ENCODE results near the gene NHS.

Gene NHS

GRCh38 chrX:17585006-17585405 lies 210.0 kb downstream of the NHS start:
- Histone ChIP-seq H3K36me3 (ENCODE audit: control insufficient read depth, insufficient read depth, low read length) (no peaks in the 10 kb centered on the region), H3K27ac (ENCODE audit: insufficient read depth, low read length, poor library complexity, severe bottlenecking) (no peak overlapping the region), H3K4me3 (ENCODE audit: insufficient read depth, low read depth, low read length, poor library complexity, severe bottlenecking) (no peak overlapping the region), H3K4me1 (ENCODE audit: control insufficient read depth, insufficient read depth, low read length, poor library complexity, severe bottlenecking) (no peaks in the 10 kb centered on the region), H3K9me3 (ENCODE audit: control insufficient read depth, low read length) (no peaks in the 10 kb centered on the region), H3K27me3 (replicated peaks; ENCODE audit: control insufficient read depth, insufficient read depth, low read length, poor library complexity, severe bottlenecking) (no peaks in the 10 kb centered on the region)
- DNase-seq: no peak

DNA sequence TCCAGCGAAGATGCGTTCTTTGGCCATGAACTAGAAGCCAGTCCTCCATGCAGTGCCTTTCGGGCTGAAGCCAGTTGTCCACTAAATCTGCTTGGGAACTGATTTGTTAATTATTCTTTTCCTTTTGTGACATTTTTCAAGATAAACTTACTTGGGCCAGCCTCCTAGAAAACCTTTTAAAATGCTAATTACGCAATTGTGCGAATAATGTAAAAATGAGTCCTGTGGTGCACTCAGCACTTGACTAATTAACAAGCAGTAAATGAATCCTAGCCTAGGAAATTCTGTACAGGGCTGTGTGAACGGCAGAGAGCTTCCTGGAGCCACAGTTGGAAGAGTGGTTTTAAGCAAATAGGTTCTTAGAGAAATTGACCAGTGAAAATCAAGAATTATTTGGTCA lies 212.4 kb downstream of the NHS start:
- Histone ChIP-seq H3K27ac (ENCODE audit: insufficient read depth, low read length, poor library complexity, severe bottlenecking) (no peak overlapping the region), H3K9me3 (ENCODE audit: control insufficient read depth, low read length) (no peaks in the 10 kb centered on the region), H3K4me1 (ENCODE audit: control insufficient read depth, insufficient read depth, low read length, poor library complexity, severe bottlenecking) (no peaks in the 10 kb centered on the region), H3K36me3 (ENCODE audit: control insufficient read depth, insufficient read depth, low read length) (no peaks in the 10 kb centered on the region), H3K27me3 (replicated peaks; ENCODE audit: control insufficient read depth, insufficient read depth, low read length, poor library complexity, severe bottlenecking) (no peaks in the 10 kb centered on the region), H3K4me3 (ENCODE audit: insufficient read depth, low read depth, low read length, poor library complexity, severe bottlenecking) (no peak overlapping the region)
- DNase-seq: no peak

GRCh38 chrX:17588303-17588702 lies 213.3 kb downstream of the NHS start:
- H3K4me1 ChIP-seq (ENCODE audit: control insufficient read depth, insufficient read depth, low read length, poor library complexity, severe bottlenecking): no peaks in the 10 kb centered on the region
- no peak overlapping the region for H3K27ac ChIP-seq (ENCODE audit: insufficient read depth, low read length, poor library complexity, severe bottlenecking)
- DNase-seq: no peak
- no peaks in the 10 kb centered on the region for H3K36me3 ChIP-seq (ENCODE audit: control insufficient read depth, insufficient read depth, low read length)
- no peaks in the 10 kb centered on the region for H3K9me3 ChIP-seq (ENCODE audit: control insufficient read depth, low read length)
- no peak overlapping the region for H3K4me3 ChIP-seq (ENCODE audit: insufficient read depth, low read depth, low read length, poor library complexity, severe bottlenecking)
- no peaks in the 10 kb centered on the region for H3K27me3 ChIP-seq (replicated peaks; ENCODE audit: control insufficient read depth, insufficient read depth, low read length, poor library complexity, severe bottlenecking)

DNA sequence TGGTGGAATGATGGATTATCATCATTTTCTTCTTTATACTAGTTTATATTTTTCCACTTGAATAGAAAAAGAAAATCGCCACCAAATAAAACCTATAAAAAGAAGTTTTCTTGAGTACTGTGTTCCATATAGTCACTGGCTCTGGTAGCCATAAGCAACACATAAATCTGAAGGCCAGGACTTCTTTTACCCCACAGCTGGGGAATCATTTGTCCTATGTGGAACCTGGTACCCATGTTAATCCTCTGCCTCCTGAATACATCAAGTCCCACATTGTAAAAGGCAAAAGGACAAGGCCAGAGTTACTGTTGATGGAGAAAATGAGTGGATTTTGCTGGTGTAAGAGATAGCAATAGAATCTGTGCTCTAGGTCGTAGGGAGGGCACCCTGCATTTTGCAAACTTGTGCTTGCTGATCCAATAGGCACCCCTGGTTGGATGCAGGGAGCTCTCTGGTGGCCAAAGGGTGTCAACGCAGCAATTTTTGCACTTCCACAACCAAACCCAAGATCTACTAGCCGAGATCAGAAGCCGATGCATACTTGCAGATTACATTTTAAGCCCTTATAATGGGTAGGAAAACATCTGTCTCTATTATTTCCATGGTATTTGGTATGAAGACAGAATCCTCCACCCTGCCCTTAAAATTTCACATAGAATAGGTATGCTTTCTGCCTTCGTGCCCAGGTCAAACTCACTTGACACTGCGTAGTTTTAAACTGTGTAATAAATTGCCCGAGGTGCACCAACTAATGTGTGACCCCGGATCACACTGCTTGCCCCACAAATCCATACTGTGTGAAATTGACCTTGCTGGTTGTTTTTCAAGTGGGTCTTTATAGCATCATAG lies 216.1 kb downstream of the NHS start:
- Histone ChIP-seq H3K4me3 (ENCODE audit: insufficient read depth, low read depth, low read length, poor library complexity, severe bottlenecking) (no peak overlapping the region), H3K27me3 (replicated peaks; ENCODE audit: control insufficient read depth, insufficient read depth, low read length, poor library complexity, severe bottlenecking) (no peaks in the 10 kb centered on the region), H3K9me3 (ENCODE audit: control insufficient read depth, low read length) (no peaks in the 10 kb centered on the region), H3K36me3 (ENCODE audit: control insufficient read depth, insufficient read depth, low read length) (no peaks in the 10 kb centered on the region), H3K4me1 (ENCODE audit: control insufficient read depth, insufficient read depth, low read length, poor library complexity, severe bottlenecking) (no peaks in the 10 kb centered on the region), H3K27ac (ENCODE audit: insufficient read depth, low read length, poor library complexity, severe bottlenecking) (no peak overlapping the region)
- no peak for DNase-seq

- Histone ChIP-seq H3K9me3 (ENCODE audit: control insufficient read depth, low read length) (no peaks in the 10 kb centered on the region), H3K4me3 (ENCODE audit: insufficient read depth, low read depth, low read length, poor library complexity, severe bottlenecking) (no peak overlapping the region), H3K4me1 (ENCODE audit: control insufficient read depth, insufficient read depth, low read length, poor library complexity, severe bottlenecking) (no peaks in the 10 kb centered on the region), H3K27me3 (replicated peaks; ENCODE audit: control insufficient read depth, insufficient read depth, low read length, poor library complexity, severe bottlenecking) (no peaks in the 10 kb centered on the region), H3K36me3 (ENCODE audit: control insufficient read depth, insufficient read depth, low read length) (no peaks in the 10 kb centered on the region), H3K27ac (ENCODE audit: insufficient read depth, low read length, poor library complexity, severe bottlenecking) (no peak overlapping the region)
- DNase-seq: no peak
These were observed 216.7 kb downstream of the NHS start for GRCh38 chrX:17591741-17592110.

GRCh38 chrX:17592117-17592516 lies 217.1 kb downstream of the NHS start:
- H3K9me3 ChIP-seq (ENCODE audit: control insufficient read depth, low read length): no peaks in the 10 kb centered on the region
- DNase-seq: no peak
- no peaks in the 10 kb centered on the region for H3K36me3 ChIP-seq (ENCODE audit: control insufficient read depth, insufficient read depth, low read length)
- no peaks in the 10 kb centered on the region for H3K4me1 ChIP-seq (ENCODE audit: control insufficient read depth, insufficient read depth, low read length, poor library complexity, severe bottlenecking)
- no peaks in the 10 kb centered on the region for H3K27me3 ChIP-seq (replicated peaks; ENCODE audit: control insufficient read depth, insufficient read depth, low read length, poor library complexity, severe bottlenecking)
- no peak overlapping the region for H3K4me3 ChIP-seq (ENCODE audit: insufficient read depth, low read depth, low read length, poor library complexity, severe bottlenecking)
- no peak overlapping the region for H3K27ac ChIP-seq (ENCODE audit: insufficient read depth, low read length, poor library complexity, severe bottlenecking)

DNA sequence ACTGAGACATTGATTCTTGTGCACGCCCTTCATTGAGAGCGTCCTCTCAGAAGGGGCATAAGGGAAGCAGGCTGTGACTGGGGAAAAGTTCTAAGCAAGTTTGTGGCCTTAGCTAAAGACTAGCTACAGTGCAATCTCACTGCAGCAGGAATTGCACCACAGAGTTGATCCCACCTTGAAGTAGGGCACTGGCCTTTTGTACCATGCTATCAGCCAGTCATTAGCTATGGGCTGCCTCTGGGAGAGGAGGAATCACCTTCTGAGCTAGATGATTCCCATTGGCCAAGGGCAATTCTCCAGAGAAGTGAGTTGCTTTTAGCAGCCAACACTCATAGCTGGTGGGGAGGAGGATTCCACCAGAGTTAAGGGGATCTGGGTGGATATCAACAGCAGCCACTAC lies 219.7 kb downstream of the NHS start:
- H3K9me3 ChIP-seq (ENCODE audit: control insufficient read depth, low read length): no peaks in the 10 kb centered on the region
- H3K4me1 ChIP-seq (ENCODE audit: control insufficient read depth, insufficient read depth, low read length, poor library complexity, severe bottlenecking): no peaks in the 10 kb centered on the region
- no peaks in the 10 kb centered on the region for H3K27me3 ChIP-seq (replicated peaks; ENCODE audit: control insufficient read depth, insufficient read depth, low read length, poor library complexity, severe bottlenecking)
- no peak overlapping the region for H3K27ac ChIP-seq (ENCODE audit: insufficient read depth, low read length, poor library complexity, severe bottlenecking)
- no peaks in the 10 kb centered on the region for H3K36me3 ChIP-seq (ENCODE audit: control insufficient read depth, insufficient read depth, low read length)
- DNase-seq: no peak
- H3K4me3 ChIP-seq (ENCODE audit: insufficient read depth, low read depth, low read length, poor library complexity, severe bottlenecking): no peak overlapping the region

DNA sequence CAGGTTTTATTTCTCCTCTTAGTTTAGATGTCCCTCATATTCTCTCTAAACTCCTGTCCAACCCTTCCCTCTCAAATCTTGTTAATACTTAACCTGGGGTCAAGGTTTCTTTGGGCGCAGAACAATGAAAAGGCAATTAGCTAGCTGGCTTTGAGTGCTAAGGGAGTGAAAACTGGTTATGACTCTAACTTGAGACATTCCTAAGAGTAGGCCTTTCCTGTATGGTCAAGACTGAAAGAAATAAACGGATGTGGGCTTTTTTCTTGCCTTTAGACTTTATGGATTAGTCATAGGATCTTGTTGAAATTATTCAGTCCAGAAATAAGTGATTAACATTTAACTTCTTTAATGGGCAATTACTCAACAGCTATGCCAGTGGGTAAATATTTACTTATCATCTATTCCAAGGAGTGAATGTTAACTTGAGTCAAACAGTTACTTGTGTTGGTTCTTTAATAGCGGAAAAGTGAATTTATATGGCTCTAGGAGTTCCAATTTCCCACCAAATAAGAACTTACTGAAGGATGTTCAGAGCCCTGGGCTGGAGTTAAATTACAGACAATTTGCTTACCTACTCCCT lies 220.5 kb downstream of the NHS start:
- Histone ChIP-seq H3K36me3 (ENCODE audit: control insufficient read depth, insufficient read depth, low read length) (no peaks in the 10 kb centered on the region), H3K27me3 (replicated peaks; ENCODE audit: control insufficient read depth, insufficient read depth, low read length, poor library complexity, severe bottlenecking) (no peaks in the 10 kb centered on the region), H3K4me3 (ENCODE audit: insufficient read depth, low read depth, low read length, poor library complexity, severe bottlenecking) (no peak overlapping the region), H3K4me1 (ENCODE audit: control insufficient read depth, insufficient read depth, low read length, poor library complexity, severe bottlenecking) (no peaks in the 10 kb centered on the region), H3K27ac (ENCODE audit: insufficient read depth, low read length, poor library complexity, severe bottlenecking) (no peak overlapping the region), H3K9me3 (ENCODE audit: control insufficient read depth, low read length) (no peaks in the 10 kb centered on the region)
- DNase-seq: no peak

DNA sequence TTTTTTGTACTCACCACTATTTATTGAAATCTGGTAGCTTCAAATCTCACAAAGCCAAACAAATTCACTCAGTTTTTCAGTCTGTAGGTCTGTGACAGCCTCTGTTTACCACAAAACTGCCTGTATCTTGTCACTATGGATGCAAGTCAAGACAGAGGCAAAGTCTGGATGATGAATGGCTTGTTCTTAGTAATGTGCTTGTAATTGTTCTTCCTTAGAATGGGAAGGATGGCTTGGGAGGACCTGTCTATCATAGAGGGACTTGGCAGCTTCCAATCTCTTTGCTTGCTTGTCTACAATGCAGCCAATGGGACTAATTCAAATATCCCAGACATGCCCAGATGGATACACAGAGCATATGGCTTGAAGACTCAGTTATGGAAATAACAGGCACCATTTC lies 221.1 kb downstream of the NHS start:
- H3K27me3 ChIP-seq (replicated peaks; ENCODE audit: control insufficient read depth, insufficient read depth, low read length, poor library complexity, severe bottlenecking): no peaks in the 10 kb centered on the region
- no peak for DNase-seq
- H3K27ac ChIP-seq (ENCODE audit: insufficient read depth, low read length, poor library complexity, severe bottlenecking): no peak overlapping the region
- H3K9me3 ChIP-seq (ENCODE audit: control insufficient read depth, low read length): no peaks in the 10 kb centered on the region
- H3K4me3 ChIP-seq (ENCODE audit: insufficient read depth, low read depth, low read length, poor library complexity, severe bottlenecking): no peak overlapping the region
- H3K4me1 ChIP-seq (ENCODE audit: control insufficient read depth, insufficient read depth, low read length, poor library complexity, severe bottlenecking): no peaks in the 10 kb centered on the region
- no peaks in the 10 kb centered on the region for H3K36me3 ChIP-seq (ENCODE audit: control insufficient read depth, insufficient read depth, low read length)

GRCh38 chrX:17596546-17597205 lies 221.7 kb downstream of the NHS start:
- Histone ChIP-seq H3K4me1 (ENCODE audit: control insufficient read depth, insufficient read depth, low read length, poor library complexity, severe bottlenecking) (no peaks in the 10 kb centered on the region), H3K27me3 (replicated peaks; ENCODE audit: control insufficient read depth, insufficient read depth, low read length, poor library complexity, severe bottlenecking) (no peaks in the 10 kb centered on the region), H3K27ac (ENCODE audit: insufficient read depth, low read length, poor library complexity, severe bottlenecking) (no peak overlapping the region), H3K4me3 (ENCODE audit: insufficient read depth, low read depth, low read length, poor library complexity, severe bottlenecking) (no peak overlapping the region), H3K9me3 (ENCODE audit: control insufficient read depth, low read length) (no peaks in the 10 kb centered on the region), H3K36me3 (ENCODE audit: control insufficient read depth, insufficient read depth, low read length) (no peaks in the 10 kb centered on the region)
- DNase-seq: no peak

All from effector memory CD4-positive, alpha-beta T cell (primary cell).